Measurements from ENCODE around the gene PSTPIP1. TPM values are rescaled to one million over a fixed set of nuclear protein-coding genes. Genes with fewer than 3 reads are reported as not detected.

Gene PSTPIP1
- total and polyA plus RNA-seq, 2 donors from 2014 or later: 2.2 to 22.1 TPM

DNA sequence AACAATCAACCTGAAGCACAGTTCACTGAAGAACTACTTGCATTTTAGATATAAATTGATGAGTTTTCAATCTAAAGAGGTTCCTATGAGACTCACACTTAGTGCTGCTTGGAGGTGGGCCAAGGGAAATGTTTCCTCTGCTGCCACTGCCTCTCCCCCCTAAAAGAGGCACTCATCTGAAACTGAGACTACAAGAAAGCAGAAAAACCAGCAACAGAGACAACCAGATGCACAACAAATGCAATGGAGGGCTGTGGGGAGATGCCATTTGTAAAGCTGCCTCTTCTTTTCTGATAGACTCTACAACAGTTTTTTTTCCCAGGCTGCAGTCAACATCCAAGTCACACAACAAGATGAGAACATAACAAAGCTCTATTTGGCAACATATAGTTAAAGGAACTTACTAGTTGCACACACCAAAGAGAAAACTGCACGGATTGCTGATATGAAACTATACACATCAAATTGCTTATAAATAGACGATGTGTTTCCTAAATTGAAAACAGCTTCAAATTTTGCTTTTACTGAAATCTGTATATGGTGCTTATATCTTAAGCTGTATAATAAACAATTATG, 64.9 kb downstream of the PSTPIP1 start:
- H3K27ac ChIP-seq (ENCODE audit: low read depth in 2 of 2, low read length in 2 of 2): no peak overlapping the region
- H3K4me1 ChIP-seq (ENCODE audit: control insufficient read depth in 2 of 3, insufficient read depth in 2 of 3, low read depth in 1 of 3, low read length in 3 of 3): peaks cover 6 to 27% (median 15%) of the 10 kb centered on the region in 3 donors
- H3K9ac ChIP-seq (ENCODE audit: low read length in 3 of 3): no peak overlapping the region
- H3K36me3 ChIP-seq (ENCODE audit: control insufficient read depth in 2 of 3, insufficient read depth in 3 of 3, low read length in 3 of 3): no peaks in the 10 kb centered on the region
- TF ChIP-seq, protein P1, sequence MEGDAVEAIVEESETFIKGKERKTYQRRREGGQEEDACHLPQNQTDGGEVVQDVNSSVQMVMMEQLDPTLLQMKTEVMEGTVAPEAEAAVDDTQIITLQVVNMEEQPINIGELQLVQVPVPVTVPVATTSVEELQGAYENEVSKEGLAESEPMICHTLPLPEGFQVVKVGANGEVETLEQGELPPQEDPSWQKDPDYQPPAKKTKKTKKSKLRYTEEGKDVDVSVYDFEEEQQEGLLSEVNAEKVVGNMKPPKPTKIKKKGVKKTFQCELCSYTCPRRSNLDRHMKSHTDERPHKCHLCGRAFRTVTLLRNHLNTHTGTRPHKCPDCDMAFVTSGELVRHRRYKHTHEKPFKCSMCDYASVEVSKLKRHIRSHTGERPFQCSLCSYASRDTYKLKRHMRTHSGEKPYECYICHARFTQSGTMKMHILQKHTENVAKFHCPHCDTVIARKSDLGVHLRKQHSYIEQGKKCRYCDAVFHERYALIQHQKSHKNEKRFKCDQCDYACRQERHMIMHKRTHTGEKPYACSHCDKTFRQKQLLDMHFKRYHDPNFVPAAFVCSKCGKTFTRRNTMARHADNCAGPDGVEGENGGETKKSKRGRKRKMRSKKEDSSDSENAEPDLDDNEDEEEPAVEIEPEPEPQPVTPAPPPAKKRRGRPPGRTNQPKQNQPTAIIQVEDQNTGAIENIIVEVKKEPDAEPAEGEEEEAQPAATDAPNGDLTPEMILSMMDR (IDR thresholded peaks at IDR 0.05; ENCODE audit: borderline replicate concordance, extremely low read depth, insufficient read depth): no peak
- FAIRE-seq: no peak
- H3K4me3 ChIP-seq (ENCODE audit: low read length in 3 of 3): peak overlapping the region in 1 of 3 donors; percentile 4
- peak in 1 of 5 donors; percentile 64 for DNase-seq
- H3K9me3 ChIP-seq (ENCODE audit: control insufficient read depth in 2 of 3, insufficient read depth in 1 of 3, low read length in 3 of 3): no peaks in the 10 kb centered on the region
- H3K27me3 ChIP-seq (ENCODE audit: control insufficient read depth, insufficient read depth, low read length): no peaks in the 10 kb centered on the region
- intact Hi-C loops (cut with DNase I): no loop called here

DNA sequence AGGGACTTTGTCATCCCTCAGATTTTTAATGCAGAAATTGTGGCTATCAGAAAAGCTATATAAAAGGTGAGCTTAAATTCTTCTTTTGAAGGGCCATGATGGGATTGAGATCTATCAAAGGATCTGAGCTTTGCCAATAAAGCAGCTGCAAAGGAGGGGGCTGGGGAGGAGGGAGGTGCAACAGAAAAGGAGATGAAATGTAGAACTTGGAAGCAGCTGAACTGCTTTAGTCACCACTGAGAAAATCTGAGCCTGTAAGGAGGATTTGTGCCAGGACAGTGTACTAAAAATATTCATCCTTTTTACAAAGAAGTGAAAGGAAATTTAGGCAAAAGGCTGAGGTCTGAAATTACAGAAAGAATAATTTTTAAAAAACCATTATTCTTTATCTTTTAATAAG, 65.6 kb downstream of the PSTPIP1 start:
- TF ChIP-seq, protein P1 (IDR thresholded peaks at IDR 0.05; ENCODE audit: borderline replicate concordance, extremely low read depth, insufficient read depth): no peak
- no peak overlapping the region for H3K27ac ChIP-seq (ENCODE audit: low read depth in 2 of 2, low read length in 2 of 2)
- no peak overlapping the region for H3K9ac ChIP-seq (ENCODE audit: low read length in 3 of 3)
- no peak overlapping the region for H3K4me3 ChIP-seq (ENCODE audit: low read length in 3 of 3)
- no peak for FAIRE-seq
- no peaks in the 10 kb centered on the region for H3K36me3 ChIP-seq (ENCODE audit: control insufficient read depth in 2 of 3, insufficient read depth in 3 of 3, low read length in 3 of 3)
- intact Hi-C loops (cut with DNase I): no loop called here
- DNase-seq: no peak
- no peaks in the 10 kb centered on the region for H3K9me3 ChIP-seq (ENCODE audit: control insufficient read depth in 2 of 3, insufficient read depth in 1 of 3, low read length in 3 of 3)
- peaks cover 6 to 27% (median 15%) of the 10 kb centered on the region in 3 donors for H3K4me1 ChIP-seq (ENCODE audit: control insufficient read depth in 2 of 3, insufficient read depth in 2 of 3, low read depth in 1 of 3, low read length in 3 of 3)
- H3K27me3 ChIP-seq (ENCODE audit: control insufficient read depth, insufficient read depth, low read length): no peaks in the 10 kb centered on the region

DNA sequence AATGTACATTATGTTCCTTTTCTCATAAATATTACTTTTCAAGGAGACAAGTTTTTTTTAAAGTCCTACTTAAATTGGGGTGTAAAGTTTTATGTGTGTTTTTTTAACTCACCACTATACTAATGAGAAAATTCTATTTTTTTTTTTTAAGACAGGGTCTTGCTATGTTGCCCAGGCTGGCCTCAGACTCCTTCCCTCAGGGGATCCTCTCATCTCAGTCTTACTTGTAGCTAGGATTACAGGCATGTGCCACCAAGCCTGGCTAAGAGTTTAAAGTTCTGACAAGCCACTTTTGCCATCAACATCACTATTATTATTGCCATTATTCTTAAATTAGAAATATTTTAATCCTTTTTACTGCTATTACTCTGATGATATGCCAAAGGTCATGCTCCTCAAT, 68.3 kb downstream of the PSTPIP1 start:
- no peak overlapping the region for H3K4me3 ChIP-seq (ENCODE audit: low read length in 3 of 3)
- no peak overlapping the region for H3K9ac ChIP-seq (ENCODE audit: low read length in 3 of 3)
- intact Hi-C loops (cut with DNase I): no loop called here
- no peaks in the 10 kb centered on the region for H3K9me3 ChIP-seq (ENCODE audit: control insufficient read depth in 2 of 3, insufficient read depth in 1 of 3, low read length in 3 of 3)
- DNase-seq: no peak
- peaks cover 6 to 39% (median 25%) of the 10 kb centered on the region in 3 donors for H3K4me1 ChIP-seq (ENCODE audit: control insufficient read depth in 2 of 3, insufficient read depth in 2 of 3, low read depth in 1 of 3, low read length in 3 of 3)
- no peak for FAIRE-seq
- H3K27ac ChIP-seq (ENCODE audit: low read depth in 2 of 2, low read length in 2 of 2): no peak overlapping the region
- TF ChIP-seq, protein P1 (IDR thresholded peaks at IDR 0.05; ENCODE audit: borderline replicate concordance, extremely low read depth, insufficient read depth): no peak
- H3K27me3 ChIP-seq (ENCODE audit: control insufficient read depth, insufficient read depth, low read length): no peaks in the 10 kb centered on the region
- H3K36me3 ChIP-seq (ENCODE audit: control insufficient read depth in 2 of 3, insufficient read depth in 3 of 3, low read length in 3 of 3): no peaks in the 10 kb centered on the region

DNA sequence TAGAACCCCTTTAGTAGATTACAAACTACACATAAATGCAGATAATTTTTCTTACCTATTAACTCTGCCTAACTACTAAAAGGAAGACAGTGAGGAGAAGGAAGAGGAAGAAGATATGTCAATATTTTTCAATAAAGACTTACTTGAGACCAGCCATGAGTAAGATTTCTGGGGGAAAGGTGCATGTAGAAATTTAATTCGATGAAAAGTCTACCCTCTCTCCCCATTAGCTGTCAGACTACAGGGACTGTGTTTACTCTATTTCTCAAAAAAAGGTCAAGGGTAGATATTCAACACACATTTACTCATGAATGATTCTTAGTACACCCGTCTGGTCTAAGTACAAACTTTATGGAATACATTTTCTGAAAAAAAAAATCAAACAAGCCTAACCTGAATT, 69.1 kb downstream of the PSTPIP1 start:
- Histone ChIP-seq H3K4me1 (ENCODE audit: control insufficient read depth in 2 of 3, insufficient read depth in 2 of 3, low read depth in 1 of 3, low read length in 3 of 3) (peaks cover 6 to 39% (median 25%) of the 10 kb centered on the region in 3 donors), H3K4me3 (ENCODE audit: low read length in 3 of 3) (no peak overlapping the region), H3K27me3 (ENCODE audit: control insufficient read depth, insufficient read depth, low read length) (no peaks in the 10 kb centered on the region), H3K9me3 (ENCODE audit: control insufficient read depth in 2 of 3, insufficient read depth in 1 of 3, low read length in 3 of 3) (no peaks in the 10 kb centered on the region), H3K36me3 (ENCODE audit: control insufficient read depth in 2 of 3, insufficient read depth in 3 of 3, low read length in 3 of 3) (no peaks in the 10 kb centered on the region), H3K27ac (ENCODE audit: low read depth in 2 of 2, low read length in 2 of 2) (no peak overlapping the region), H3K9ac (ENCODE audit: low read length in 3 of 3) (no peak overlapping the region)
- DNase-seq: no peak
- intact Hi-C loops (cut with DNase I): no loop called here
- TF ChIP-seq, protein P1 (IDR thresholded peaks at IDR 0.05; ENCODE audit: borderline replicate concordance, extremely low read depth, insufficient read depth): no peak
- no peak for FAIRE-seq
